GM18505 (cell line): ENCODE data around the gene KCTD4.

ENCODE experiments used
- ATAC-seq: cut with Tn5 transposase; IDR thresholded peaks from one replicate; pipeline ENCODE4 v1.9.1; 2021; ENCODE audit not compliant: unreplicated experiment
- POLR2A ChIP-seq: IDR thresholded peaks from 4 replicates; pipeline ENCODE4 v1.6.1; 2011; ENCODE audit warnings: borderline replicate concordance; ENCODE audit not compliant: insufficient read depth, insufficient read length; ENCODE audit errors: extremely low read depth

KCTD4 gene

GRCh38 chr13:45180303-45180702, 20.5 kb downstream of the KCTD4 start:
- ATAC-seq = no peak
- TF ChIP-seq POLR2A = no peak

GRCh38 chr13:45179428-45179827, 21.4 kb downstream of the KCTD4 start:
- TF ChIP-seq POLR2A = no peak
- no peak for ATAC-seq

- TF ChIP-seq POLR2A = no peak
- ATAC-seq = no peak
Measured at GRCh38 chr13:45178349-45179162, 22.3 kb downstream of the KCTD4 start.

GRCh38 chr13:45174478-45174877, 26.4 kb downstream of the KCTD4 start:
- TF ChIP-seq POLR2A = no peak
- ATAC-seq = no peak

- ATAC-seq = no peak
- no peak for TF ChIP-seq POLR2A
Measured at GRCh38 chr13:45168555-45168930, 32.3 kb downstream of the KCTD4 start.

GRCh38 chr13:45167611-45168554, 33.0 kb downstream of the KCTD4 start:
- ATAC-seq = no peak
- TF ChIP-seq POLR2A = no peak

- no peak for TF ChIP-seq POLR2A
- ATAC-seq = no peak
Measured at GRCh38 chr13:45166858-45167257, 34.0 kb downstream of the KCTD4 start.

GRCh38 chr13:45162821-45163220, 38.0 kb downstream of the KCTD4 start:
- ATAC-seq = no peak

GRCh38 chr13:45162194-45162593, 38.7 kb downstream of the KCTD4 start:
- TF ChIP-seq POLR2A = no peak
- no peak for ATAC-seq

More at GRCh38 chr13:45162821-45163220, 38.0 kb downstream of the KCTD4 start:
- no peak for TF ChIP-seq POLR2A

GRCh38 chr13:45156565-45157361, 44.1 kb downstream of the KCTD4 start:
- ATAC-seq = no peak
- no peak for TF ChIP-seq POLR2A

- TF ChIP-seq POLR2A = no peak
- no peak for ATAC-seq
Measured at GRCh38 chr13:45149964-45150363, 50.9 kb downstream of the KCTD4 start.

GRCh38 chr13:45143346-45143751, 57.5 kb downstream of the KCTD4 start:
- no peak for TF ChIP-seq POLR2A
- ATAC-seq = no peak
